GM19324 (cell line): ENCODE measurements around the gene SYCE3.

Source experiments
- ATAC-seq: cut with Tn5 transposase; IDR thresholded peaks from one replicate; pipeline ENCODE4 v1.9.1; 2021; ENCODE audit warnings: mild to moderate bottlenecking, moderate library complexity; ENCODE audit not compliant: unreplicated experiment, low FRiP score

The SYCE3 gene

GRCh38 chr22:50532824-50533796, 29.6 kb downstream of the SYCE3 start:
- no peak for ATAC-seq

- ATAC-seq: no peak
Measured at GRCh38 chr22:50531962-50532674, 30.6 kb downstream of the SYCE3 start.

- ATAC-seq: peak; percentile 32
Measured at GRCh38 chr22:50531546-50531961, 31.2 kb downstream of the SYCE3 start.

GRCh38 chr22:50530877-50531545, 31.7 kb downstream of the SYCE3 start:
- no peak for ATAC-seq

GRCh38 chr22:50530580-50530876, 32.2 kb downstream of the SYCE3 start:
- no peak for ATAC-seq

GRCh38 chr22:50529897-50530579, 32.7 kb downstream of the SYCE3 start, which contains the start of gene TYMP:
Gene TYMP (minus strand): TSS chr22:50530012. CDS start chr22:50529709, 303 bp downstream.
- peak; percentile 26 for ATAC-seq

GRCh38 chr22:50529416-50529896, 33.3 kb downstream of the SYCE3 start:
- ATAC-seq: no peak

GRCh38 chr22:50528682-50529415, 33.9 kb downstream of the SYCE3 start:
- ATAC-seq: no peak

- ATAC-seq: no peak
Measured at GRCh38 chr22:50527921-50528681, 34.6 kb downstream of the SYCE3 start.

GRCh38 chr22:50526834-50527801, 35.6 kb downstream of the SYCE3 start:
- no peak for ATAC-seq

- peak; percentile 31 for ATAC-seq
Measured at GRCh38 chr22:50526108-50526833, 36.4 kb downstream of the SYCE3 start.

GRCh38 chr22:50525858-50526107, 36.9 kb downstream of the SYCE3 start:
- peak; percentile 18 for ATAC-seq

- peak; percentile 39 for ATAC-seq
Measured at GRCh38 chr22:50525104-50525857, 37.4 kb downstream of the SYCE3 start, which contains the start of gene SCO2. Gene SCO2 (minus strand): TSS chr22:50525598. CDS start chr22:50524411, 1,187 bp downstream.

- no peak for ATAC-seq
Measured at GRCh38 chr22:50524676-50525103, 38.0 kb downstream of the SYCE3 start.

GRCh38 chr22:50523806-50524675, 38.7 kb downstream of the SYCE3 start:
- ATAC-seq: no peak

- no peak for ATAC-seq
Measured at GRCh38 chr22:50523458-50523805, 39.3 kb downstream of the SYCE3 start.
